Esophagus squamous epithelium (tissue), 5 donors: ENCODE data around the gene THSD7B. TPM values are rescaled to one million over a fixed set of nuclear protein-coding genes. Genes with fewer than 3 reads are reported as not detected.

Experiments
- DNase-seq: peaks from one replicate; lab custom pipeline; 2025; lab: John Stamatoyannopoulos, UW
- H3K27ac ChIP-seq, 4 donors: fragments of 200-600 bp; sonication (generic); one replicate each; pipeline ENCODE4 v1.5.1; 2016 to 2019; ENCODE audit warnings: mild to moderate bottlenecking in 1 of 4
- H3K27me3 ChIP-seq, 4 donors: fragments of 200-600 bp; sonication (generic); 1 replicate in 3 of 4; 2 replicates in 1 of 4; pipeline versions ENCODE4 v1.5.1 to v1.6.0; 2017 to 2021; ENCODE audit warnings: antibody characterized with exemption in 1 of 4
- H3K36me3 ChIP-seq, 3 donors: fragments of 200-600 bp; sonication (generic); one replicate each; pipeline ENCODE4 v1.5.1; 2016 to 2019
- H3K4me1 ChIP-seq, 3 donors: fragments of 200-600 bp; sonication (generic); one replicate each; pipeline ENCODE4 v1.5.1; 2017 to 2019
- H3K4me3 ChIP-seq, 4 donors: fragments of 200-600 bp; sonication (generic); 1 replicate in 3 of 4; 2 replicates in 1 of 4; pipeline ENCODE4 v1.5.1; 2016 to 2019; ENCODE audit warnings: mild to moderate bottlenecking in 2 of 4, moderate library complexity in 1 of 4
- H3K9me3 ChIP-seq, 3 donors: fragments of 200-600 bp; sonication (generic); one replicate each; pipeline ENCODE4 v1.5.1; 2016 to 2019
- CTCF ChIP-seq, 6 experiments: fragments of 450-650 bp in 4 of 6; fragments of 200-600 bp in 2 of 6; sonication (generic) in 2 of 6; IDR thresholded peaks; one replicate each; pipeline ENCODE4 v1.5.1; 2016 to 2019; ENCODE audit warnings: antibody characterized with exemption in 6 of 6, mild to moderate bottlenecking in 4 of 6, moderate library complexity in 4 of 6
- POLR2A ChIP-seq, 4 donors: fragments of 450-650 bp; IDR thresholded peaks; one replicate each; pipeline ENCODE4 v1.6.1; 2017; ENCODE audit warnings: antibody characterized with exemption in 4 of 4, mild to moderate bottlenecking in 4 of 4, moderate library complexity in 3 of 4
- WGBS, 2 donors: methylation state at CpG; one replicate each; pipeline ENCODE4 v1.1.5; 2018; 5-methylcytosine and 5-hydroxymethylcytosine counted together
- intact Hi-C: fragments of 100-400 bp; cut with DNase I; formaldehyde crosslinking; loops from one replicate; pipeline ENCODE4 v1.15.0; 2022
- total RNA-seq, 4 donors: library from RNA; depleted of rRNA; stranded (reverse); fragments of >200 nt; gene quantifications; one replicate each; pipeline ENCODE4 v1.1.0, GENCODE V29; 2016
- donor health status: DM: yes; HTN: yes; CAD: no.

THSD7B gene
- total RNA-seq, 4 donors from 2014 or later: 0.31 to 0.97 (median 0.72) TPM

- WGBS, 2 donors: 74% methylated on average over 11 of the region's 11 CpGs
- TF ChIP-seq CTCF (IDR thresholded peaks at IDR 0.05): no peak
- TF ChIP-seq POLR2A (IDR thresholded peaks at IDR 0.05): no peak
- no peaks in the 10 kb centered on the region for H3K27me3 ChIP-seq
- intact Hi-C loops: no loop called here
- DNase-seq: no peak
- H3K9me3 ChIP-seq: no peaks in the 10 kb centered on the region
- H3K27ac ChIP-seq: no peak overlapping the region
- H3K4me1 ChIP-seq: no peaks in the 10 kb centered on the region
- H3K36me3 ChIP-seq: no peaks in the 10 kb centered on the region
- no peak overlapping the region for H3K4me3 ChIP-seq
Measured at GRCh38 chr2:137020452-137021196, 255.3 kb downstream of the THSD7B start.

GRCh38 chr2:137021763-137022162 is 256.4 kb downstream of the THSD7B start:
- no peaks in the 10 kb centered on the region for H3K4me1 ChIP-seq
- DNase-seq: no peak
- H3K4me3 ChIP-seq: no peak overlapping the region
- H3K9me3 ChIP-seq: no peaks in the 10 kb centered on the region
- no peaks in the 10 kb centered on the region for H3K36me3 ChIP-seq
- WGBS, 2 donors: 48 to 56% methylated on average over 3 of the region's 3 CpGs
- no peaks in the 10 kb centered on the region for H3K27me3 ChIP-seq
- intact Hi-C loops: no loop called here
- TF ChIP-seq POLR2A (IDR thresholded peaks at IDR 0.05) (no peak), CTCF (IDR thresholded peaks at IDR 0.05) (no peak)
- no peak overlapping the region for H3K27ac ChIP-seq

- no peak for DNase-seq
- no peaks in the 10 kb centered on the region for H3K9me3 ChIP-seq
- H3K36me3 ChIP-seq: no peaks in the 10 kb centered on the region
- no peak overlapping the region for H3K27ac ChIP-seq
- no peak overlapping the region for H3K4me3 ChIP-seq
- intact Hi-C loops: no loop called here
- H3K27me3 ChIP-seq: no peaks in the 10 kb centered on the region
- H3K4me1 ChIP-seq: no peaks in the 10 kb centered on the region
- TF ChIP-seq POLR2A (IDR thresholded peaks at IDR 0.05) (no peak), CTCF (IDR thresholded peaks at IDR 0.05) (no peak)
- 71 to 75% methylated on average over 1 to 2 of the region's 2 CpGs for WGBS, 2 donors
Measured at GRCh38 chr2:137023205-137023604, 257.9 kb downstream of the THSD7B start.

GRCh38 chr2:137031731-137032130 is 266.4 kb downstream of the THSD7B start:
- H3K27ac ChIP-seq: no peak overlapping the region

More at GRCh38 chr2:137031731-137032130, 266.4 kb downstream of the THSD7B start:
- Histone ChIP-seq H3K4me1 (no peaks in the 10 kb centered on the region), H3K4me3 (no peak overlapping the region), H3K9me3 (no peaks in the 10 kb centered on the region), H3K36me3 (no peaks in the 10 kb centered on the region), H3K27me3 (no peaks in the 10 kb centered on the region)
- TF ChIP-seq POLR2A (IDR thresholded peaks at IDR 0.05) (no peak), CTCF (IDR thresholded peaks at IDR 0.05) (no peak)
- WGBS, 2 donors: 68 to 92% methylated on average over 1 to 4 of the region's 4 CpGs
- no peak for DNase-seq
- intact Hi-C loops: no loop called here
